SU-DHL-6 (cell line): ENCODE results near the gene TBL1X.

Experiments
- H2AFZ ChIP-seq: fragments of 200-600 bp; sonication (generic); 2 replicates; pipeline ENCODE4 v1.6.1; 2014; ENCODE audit warnings: low read depth, mild to moderate bottlenecking, moderate library complexity, mixed read lengths, antibody characterized with exemption, low read length; ENCODE audit not compliant: severe bottlenecking
- H3F3A ChIP-seq: fragments of 200-600 bp; shearing (Covaris generic); 2 replicates; pipeline ENCODE4 v1.6.0; 2016; ENCODE audit warnings: antibody characterized with exemption, mild to moderate bottlenecking; ENCODE audit not compliant: insufficient read depth
- H3K27ac ChIP-seq: fragments of 200-600 bp; sonication (generic); 2 replicates; pipeline ENCODE4 v1.5.1; 2016; ENCODE audit warnings: low read depth, mild to moderate bottlenecking, low read length, moderate library complexity, mixed read lengths
- H3K27me3 ChIP-seq: fragments of 200-600 bp; sonication (generic), shearing (Covaris generic); 2 replicates; pipeline ENCODE4 v1.6.0; 2014; ENCODE audit warnings: mild to moderate bottlenecking, low read length
- H3K36me3 ChIP-seq: fragments of 200-600 bp; sonication (generic); 2 replicates; pipeline ENCODE4 v1.6.1; 2014; ENCODE audit warnings: mild to moderate bottlenecking, low read length, mixed read lengths
- H3K4me2 ChIP-seq: fragments of 300-600, 200-600 bp; shearing (Covaris generic), sonication (generic); 2 replicates; pipeline ENCODE4 v1.6.0; 2014; ENCODE audit warnings: low read length, low read depth, mild to moderate bottlenecking; ENCODE audit not compliant: poor library complexity, severe bottlenecking
- H3K4me3 ChIP-seq: fragments of 200-600 bp; sonication (generic); 2 replicates; pipeline ENCODE4 v1.5.1; 2014; ENCODE audit warnings: antibody characterized with exemption, low read length, mild to moderate bottlenecking, mixed read lengths; ENCODE audit not compliant: insufficient read depth, poor library complexity, severe bottlenecking
- H3K79me2 ChIP-seq: fragments of 200-600 bp; sonication (generic); 2 replicates; pipeline ENCODE4 v1.6.1; 2014; ENCODE audit warnings: mild to moderate bottlenecking, low read length, moderate library complexity; ENCODE audit not compliant: insufficient read depth
- H3K9ac ChIP-seq: fragments of 200-600 bp; sonication (generic); 2 replicates; pipeline ENCODE4 v1.7.0; 2014; ENCODE audit warnings: mild to moderate bottlenecking, low read length
- H3K9me2 ChIP-seq: fragments of 200-600 bp; sonication (generic); replicated peaks from 2 replicates; pipeline ENCODE4 v1.6.1; 2014; ENCODE audit warnings: low read length; ENCODE audit not compliant: insufficient read depth
- H3K9me3 ChIP-seq: fragments of 200-600 bp; sonication (generic); 2 replicates; pipeline ENCODE4 v1.6.1; 2014; ENCODE audit warnings: low read length, mixed read lengths; ENCODE audit not compliant: insufficient read depth
- H4K20me1 ChIP-seq: fragments of 200-600 bp; sonication (generic); 2 replicates; pipeline ENCODE4 v1.6.1; 2014; ENCODE audit warnings: low read depth, mild to moderate bottlenecking, antibody characterized with exemption, low read length, moderate library complexity, mixed read lengths
- CTCF ChIP-seq: fragments of 200-600 bp; sonication (generic); IDR thresholded peaks from one replicate; pipeline ENCODE4 v1.5.1; 2017; ENCODE audit warnings: antibody characterized with exemption, mild to moderate bottlenecking, low read length, moderate library complexity; ENCODE audit not compliant: insufficient read depth, poor library complexity, severe bottlenecking
- EZH2phosphoT487 ChIP-seq: fragments of 200-600 bp; sonication (generic), shearing (Covaris generic); conservative IDR thresholded peaks from 2 replicates; pipeline ENCODE4 v1.6.1; 2018; ENCODE audit warnings: mild to moderate bottlenecking, antibody characterized with exemption, low read length, moderate library complexity, mixed read lengths

TBL1X gene

GRCh38 chrX:9598344-9598743 lies 133.5 kb downstream of the TBL1X start:
- TF ChIP-seq EZH2phosphoT487 (no peak), CTCF (no peak)
- Histone ChIP-seq H3K9me3 (no peaks in the 10 kb centered on the region), H3K9ac (no peak overlapping the region), H3K27me3 (no peaks in the 10 kb centered on the region), H3F3A (no peaks in the 10 kb centered on the region), H4K20me1 (no peaks in the 10 kb centered on the region), H3K4me2 (no peak overlapping the region), H2AFZ (no peak overlapping the region), H3K9me2 (no peaks in the 10 kb centered on the region), H3K36me3 (no peaks in the 10 kb centered on the region), H3K4me3 (no peak overlapping the region), H3K79me2 (no peaks in the 10 kb centered on the region), H3K27ac (no peak overlapping the region)

DNA sequence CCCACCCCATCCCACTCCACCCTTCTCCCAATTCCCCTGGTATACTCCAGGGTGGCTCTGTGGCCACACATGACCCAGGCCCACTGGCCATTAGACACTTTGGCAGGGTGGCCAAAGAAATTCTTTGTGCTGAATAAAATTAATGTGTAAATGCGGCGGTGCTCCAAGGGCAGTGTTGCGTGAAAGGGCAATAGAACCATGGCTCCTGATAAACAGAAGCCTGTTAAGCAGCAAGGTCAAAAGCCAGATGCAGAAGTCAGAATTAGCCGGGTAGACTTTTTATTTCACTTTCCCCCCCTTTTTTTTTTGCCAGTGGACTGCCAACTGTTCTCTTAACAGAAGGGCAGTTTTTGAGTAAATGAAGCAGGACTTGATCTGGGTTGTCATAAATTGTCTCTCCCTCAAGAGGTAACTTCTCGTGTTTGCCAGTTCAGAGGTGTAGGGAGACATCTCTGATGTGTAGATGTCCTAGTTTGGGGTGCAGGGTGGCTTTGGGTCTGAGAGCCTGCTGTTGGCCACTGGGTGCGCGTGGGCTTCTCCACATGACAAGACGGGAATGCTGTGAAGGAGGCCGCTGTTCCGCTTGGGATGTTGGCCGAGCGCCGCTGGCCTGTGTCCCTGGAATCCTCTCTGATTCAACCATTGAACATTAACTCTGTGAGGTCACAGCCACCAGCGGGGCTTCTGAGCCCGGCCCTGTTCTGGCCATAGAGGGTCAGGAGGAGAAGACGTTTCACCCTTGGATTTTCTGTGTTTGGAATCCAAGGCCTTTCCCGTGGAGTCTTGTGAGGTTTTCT lies 139.5 kb downstream of the TBL1X start:
- Histone ChIP-seq H3K36me3 (no peaks in the 10 kb centered on the region), H3K9me3 (no peaks in the 10 kb centered on the region), H4K20me1 (no peaks in the 10 kb centered on the region), H3K4me2 (no peak overlapping the region), H3K79me2 (peaks cover 4% of the 10 kb centered on the region; the same call in 1 of the 2 replicates), H3K4me3 (no peak overlapping the region), H3K9ac (no peak overlapping the region), H3F3A (no peaks in the 10 kb centered on the region), H3K27me3 (no peaks in the 10 kb centered on the region), H2AFZ (no peak overlapping the region), H3K27ac (no peak overlapping the region), H3K9me2 (no peaks in the 10 kb centered on the region)
- TF ChIP-seq CTCF (no peak), EZH2phosphoT487 (no peak)

GRCh38 chrX:9604908-9605306 lies 140.0 kb downstream of the TBL1X start:
- peaks cover 4% of the 10 kb centered on the region; the same call in 1 of the 2 replicates for H3K79me2 ChIP-seq
- no peaks in the 10 kb centered on the region for H3K9me2 ChIP-seq
- no peak for TF ChIP-seq EZH2phosphoT487
- no peaks in the 10 kb centered on the region for H3K27me3 ChIP-seq
- H3K4me2 ChIP-seq = no peak overlapping the region
- no peaks in the 10 kb centered on the region for H3K36me3 ChIP-seq
- no peak overlapping the region for H3K9ac ChIP-seq
- H2AFZ ChIP-seq = no peak overlapping the region
- no peaks in the 10 kb centered on the region for H4K20me1 ChIP-seq
- no peaks in the 10 kb centered on the region for H3F3A ChIP-seq
- H3K27ac ChIP-seq = no peak overlapping the region
- H3K9me3 ChIP-seq = no peaks in the 10 kb centered on the region
- no peak overlapping the region for H3K4me3 ChIP-seq

GRCh38 chrX:9605484-9605883 lies 140.6 kb downstream of the TBL1X start:
- H4K20me1 ChIP-seq = no peaks in the 10 kb centered on the region

More at GRCh38 chrX:9605484-9605883, 140.6 kb downstream of the TBL1X start:
- Histone ChIP-seq H3K27me3 (no peaks in the 10 kb centered on the region), H2AFZ (no peak overlapping the region), H3K27ac (no peak overlapping the region), H3F3A (no peaks in the 10 kb centered on the region), H3K36me3 (no peaks in the 10 kb centered on the region), H3K4me2 (no peak overlapping the region), H3K9me2 (no peaks in the 10 kb centered on the region), H3K4me3 (no peak overlapping the region), H3K9me3 (no peaks in the 10 kb centered on the region), H3K79me2 (peaks cover 4% of the 10 kb centered on the region; the same call in 1 of the 2 replicates), H3K9ac (no peak overlapping the region)
- TF ChIP-seq EZH2phosphoT487 (no peak), CTCF (no peak)
